HepG2 (cell line): ENCODE data around the gene KPNB1. TPM values are rescaled to one million over a fixed set of nuclear protein-coding genes. Genes with fewer than 3 reads are reported as not detected.
A peak's percentile ranks its signal among the peaks of the same experiment; 100 is the strongest.

ENCODE experiments used
- ATAC-seq: fragments of 200-7000 bp; cut with Tn5 transposase; 3 replicates; pipeline ENCODE4 v1.9.1; 2020; ENCODE audit warnings: mild to moderate bottlenecking, moderate library complexity
- BruUV-seq: library from RNA; stranded (reverse); fragments of 400-500 nt; replicated peaks from 2 replicates; lab custom pipeline; 2021; lab: Mats Ljungman, UMichigan
- CTCF ChIA-PET: fragments of 300-600 bp; formaldehyde crosslinking; extraction: SDS; loops from one replicate; lab custom pipeline; 2021; ENCODE audit warnings: low total read pairs, inconsistent platforms, low intra/inter-chr PET ratio; lab: Yijun Ruan, JAX
- POLR2A ChIA-PET: fragments of 350-600 bp; sonication (Branson Sonifier 250); formaldehyde crosslinking; loops from one replicate; lab custom pipeline; 2020; ENCODE audit warnings: antibody characterized with exemption, inconsistent platforms; lab: Yijun Ruan, JAX
- DNase-seq: peaks from one replicate; pipeline ENCODE4 v3.0.0-alpha.2; 2015; ENCODE audit warnings: low spot score
- FAIRE-seq: peaks from 3 replicates; lab custom pipeline; 2011; peaks lifted over from hg19 to GRCh38; lab: Jason Lieb, UNC
- H2AFZ ChIP-seq: one replicate; pipeline ENCODE4 v1.6.1; 2011; ENCODE audit warnings: low read length, inconsistent platforms
- H3K27ac ChIP-seq: fragments of 300-600 bp; 3 replicates; pipeline ENCODE4 v1.8.0; 2011; ENCODE audit warnings: mixed run types, mild to moderate bottlenecking, mixed read lengths, low read length, inconsistent platforms; ENCODE audit not compliant: insufficient read depth; ENCODE audit errors: extremely low read length
- H3K27me3 ChIP-seq, 2 experiments: fragments of 200-600 bp in 1 of 2; 2 replicates in 1 of 2; 3 replicates in 1 of 2; pipeline versions ENCODE4 v1.6.0 to v1.8.0; 2011; ENCODE audit warnings: low read length in 2 of 2, mild to moderate bottlenecking in 2 of 2, moderate library complexity in 2 of 2, inconsistent platforms in 1 of 2; ENCODE audit not compliant: insufficient read depth in 2 of 2, control insufficient read depth in 1 of 2
- H3K36me3 ChIP-seq, 2 experiments: fragments of 200-600 bp in 1 of 2; replicated peaks in 1 of 2; 2 replicates in 1 of 2; 3 replicates in 1 of 2; pipeline versions ENCODE4 v1.5.1 to v1.8.0; 2011; ENCODE audit warnings: low read length in 2 of 2, inconsistent platforms in 1 of 2; ENCODE audit not compliant: insufficient read depth in 2 of 2, control insufficient read depth in 1 of 2
- H3K4me1 ChIP-seq: 2 replicates; pipeline ENCODE4 v1.5.1; 2012; ENCODE audit warnings: low read length, inconsistent platforms; ENCODE audit not compliant: insufficient read depth
- H3K4me2 ChIP-seq: 2 replicates; pipeline ENCODE4 v1.6.0; 2011; ENCODE audit warnings: low read depth, low read length, inconsistent platforms
- H3K4me3 ChIP-seq, 3 experiments: fragments of 200-600 bp in 1 of 3; sonication (generic), shearing (Covaris generic) in 1 of 3; replicated peaks in 1 of 3; 2 replicates each; pipeline ENCODE4 v1.5.1; 2011 to 2016; ENCODE audit warnings: low read length in 3 of 3, inconsistent platforms in 2 of 3, low read depth in 2 of 3, mild to moderate bottlenecking in 2 of 3, control low read depth in 1 of 3, mixed read lengths in 1 of 3; ENCODE audit not compliant: insufficient read depth in 1 of 3
- H3K79me2 ChIP-seq: one replicate; pipeline ENCODE4 v1.6.1; 2011; ENCODE audit warnings: low read length, inconsistent platforms; ENCODE audit not compliant: insufficient read depth
- H3K9ac ChIP-seq: 2 replicates; pipeline ENCODE4 v1.6.0; 2011; ENCODE audit warnings: mild to moderate bottlenecking, low read depth, low read length, inconsistent platforms; ENCODE audit not compliant: insufficient read depth
- H3K9me3 ChIP-seq: 2 replicates; pipeline ENCODE4 v1.5.1; 2012; ENCODE audit warnings: mild to moderate bottlenecking, low read length
- H4K20me1 ChIP-seq: 2 replicates; pipeline ENCODE4 v1.6.0; 2011; ENCODE audit warnings: inconsistent platforms, mild to moderate bottlenecking, low read length, moderate library complexity; ENCODE audit not compliant: insufficient read depth
- CENPBD1 ChIP-seq: sonication (generic); formaldehyde crosslinking; IDR thresholded peaks from 2 replicates; pipeline ENCODE4 v1.8.0; 2022; ENCODE audit warnings: missing genetic modification reagents, low read depth, mild to moderate bottlenecking, borderline replicate concordance
- ELF4 ChIP-seq: sonication (generic); formaldehyde crosslinking; IDR thresholded peaks from 2 replicates; pipeline ENCODE4 v1.5.0; 2020; ENCODE audit warnings: missing genetic modification reagents, mild to moderate bottlenecking, moderate library complexity, borderline replicate concordance
- ELK4 ChIP-seq: sonication (generic); formaldehyde crosslinking; IDR thresholded peaks from 2 replicates; pipeline ENCODE4 v1.9.0; 2021; ENCODE audit warnings: missing genetic modification reagents, borderline replicate concordance
- FOXP4 ChIP-seq: sonication (generic); formaldehyde crosslinking; IDR thresholded peaks from 2 replicates; pipeline ENCODE4 v1.4.0; 2020; ENCODE audit warnings: missing genetic modification reagents
- GFI1 ChIP-seq: sonication (generic); formaldehyde crosslinking; IDR thresholded peaks from 2 replicates; pipeline ENCODE4 v1.5.0; 2020; ENCODE audit warnings: missing genetic modification reagents, mild to moderate bottlenecking, borderline replicate concordance
- ISL2 ChIP-seq: sonication (generic); formaldehyde crosslinking; IDR thresholded peaks from 2 replicates; pipeline ENCODE4 v1.5.0; 2020; ENCODE audit warnings: missing genetic modification reagents
- JUNB ChIP-seq: sonication (generic); formaldehyde crosslinking; IDR thresholded peaks from 2 replicates; pipeline ENCODE4 v1.8.0; 2022; ENCODE audit warnings: missing genetic modification reagents, mild to moderate bottlenecking, borderline replicate concordance
- JUND ChIP-seq: sonication (generic); formaldehyde crosslinking; IDR thresholded peaks from 2 replicates; pipeline ENCODE4 v1.8.0; 2022; ENCODE audit warnings: mild to moderate bottlenecking, missing genetic modification reagents
- MBD4 ChIP-seq: IDR thresholded peaks from 2 replicates; pipeline ENCODE4 v1.6.1; 2012; ENCODE audit warnings: low read length, inconsistent platforms, borderline replicate concordance
- MIXL1 ChIP-seq: IDR thresholded peaks from 2 replicates; pipeline ENCODE4 v1.6.1; 2016
- MXI1 ChIP-seq: IDR thresholded peaks from 3 replicates; pipeline ENCODE4 v1.6.1; 2012; ENCODE audit warnings: low read depth, low read length, inconsistent platforms, borderline replicate concordance
- NFIC ChIP-seq: IDR thresholded peaks from 2 replicates; pipeline ENCODE4 v1.6.1; 2012; ENCODE audit warnings: mild to moderate bottlenecking, low read length, inconsistent platforms
- PAX8 ChIP-seq: sonication (generic); formaldehyde crosslinking; IDR thresholded peaks from 2 replicates; pipeline ENCODE4 v1.8.0; 2022; ENCODE audit warnings: mild to moderate bottlenecking, missing genetic modification reagents, borderline replicate concordance
- TBX3 ChIP-seq: fragments of 450-650 bp; IDR thresholded peaks from 2 replicates; pipeline ENCODE4 v1.6.1; 2017; ENCODE audit warnings: antibody characterized with exemption, mild to moderate bottlenecking, inconsistent platforms, borderline replicate concordance
- TEF ChIP-seq: sonication (generic); formaldehyde crosslinking; IDR thresholded peaks from 2 replicates; pipeline ENCODE4 v1.5.0; 2020; ENCODE audit warnings: missing genetic modification reagents
- ZBTB42 ChIP-seq: sonication (generic); formaldehyde crosslinking; IDR thresholded peaks from 2 replicates; pipeline ENCODE4 v1.5.0; 2020; ENCODE audit warnings: mild to moderate bottlenecking, missing genetic modification reagents
- ZNF639 ChIP-seq: conservative IDR thresholded peaks from 2 replicates; pipeline ENCODE4 v1.6.1; 2018; ENCODE audit warnings: missing genetic modification reagents
- ZNF720 ChIP-seq: sonication (generic); formaldehyde crosslinking; IDR thresholded peaks from 2 replicates; pipeline ENCODE4 v1.4.0; 2020; ENCODE audit warnings: missing genetic modification reagents
- WGBS: methylation state at CpG from one replicate; pipeline ENCODE4 v1.1.6; 2017; ENCODE audit warnings: low lambda C conversion rate; 5-methylcytosine and 5-hydroxymethylcytosine counted together
- in situ Hi-C: cut with HindIII; loops from 2 replicates; pipeline ENCODE4 v1.10.0; 2017; ENCODE audit warnings: low pct_unique_long_range_greater_than_20kb; ENCODE audit not compliant: extremely low pct_ligation_motif_present
- intact Hi-C: fragments of 100-400 bp; cut with micrococcal nuclease; formaldehyde crosslinking; loops from one replicate; pipeline ENCODE4 v1.10.0; 2022; ENCODE audit not compliant: unreplicated experiment
- polyA plus RNA-seq, 8 experiments: library from polyadenylated mRNA; depleted of rRNA in 3 of 8; stranded (reverse) in 7 of 8; unstranded in 1 of 8; fragments of >200 nt; fragmentation: Illumina TruSeq in 4 of 8; extraction: Trizol in 4 of 8; gene quantifications; 2 replicates each; pipeline versions ENCODE4 v1.2.1 to v1.2.3, GENCODE V29; 2011 to 2016; ENCODE audit warnings: low read depth in 4 of 8, missing spikeins in 1 of 8, mixed read lengths in 1 of 8; ENCODE audit not compliant: insufficient read depth in 1 of 8
- total RNA-seq, 5 experiments: library from RNA; depleted of rRNA; stranded (reverse); fragments of >200 nt; fragmentation: Illumina TruSeq; extraction: Trizol; gene quantifications; 2 replicates each; pipeline ENCODE4 v1.2.3, GENCODE V29; 2016; ENCODE audit warnings: low read depth in 1 of 5

The KPNB1 gene
- total and polyA plus RNA-seq, 2 of the 13 experiments (the other 11 are each of a cell fraction or from before 2014, with no cell fraction given), result 164 to 424 TPM

GRCh38 chr17:47620503-47621245 is 29.0 kb upstream of the KPNB1 start:
- Histone ChIP-seq H3K27me3 (no peaks in the 10 kb centered on the region), H3K36me3 (peaks cover 10 to 42% of the 10 kb centered on the region in 2 experiments)
- TF ChIP-seq ELF4 (CRISPR knock-in tag) (no peak), ELK4 (CRISPR knock-in tag) (no peak), JUNB (CRISPR knock-in tag) (peak; percentile 96), ZNF639 (no peak), GFI1 (CRISPR knock-in tag) (0 out of 2 replicates have a peak, but pooled peaks have one; percentile 31), MBD4 (peak; percentile 85; the same call in 1 of the 2 replicates), NFIC (peak; percentile 78), MXI1 (0 out of 3 replicates have a peak, but pooled peaks have one; percentile 7), MIXL1 (CRISPR knock-in tag) (peak; percentile 19; the same call in 1 of the 2 replicates), ZBTB42 (CRISPR knock-in tag) (no peak), CENPBD1 (no peak), TBX3 (peak; percentile 100), FOXP4 (CRISPR knock-in tag) (0 out of 2 replicates have a peak, but pooled peaks have one; percentile 15), ZNF720 (CRISPR knock-in tag) (no peak), PAX8 (no peak), TEF (no peak), ISL2 (CRISPR knock-in tag) (0 out of 2 replicates have a peak, but pooled peaks have one; percentile 24), JUND (peak; percentile 85)

More at GRCh38 chr17:47620503-47621245, 29.0 kb upstream of the KPNB1 start:
- H4K20me1 ChIP-seq, result no peaks in the 10 kb centered on the region
- intact Hi-C loops, result no loop called here
- no peak overlapping the region for H2AFZ ChIP-seq
- no TSS peak for BruUV-seq
- no peaks in the 10 kb centered on the region for H3K9me3 ChIP-seq
- DNase-seq (peak; percentile 52), ATAC-seq (peak; percentile 51), FAIRE-seq (no peak)
- no peaks in the 10 kb centered on the region for H3K79me2 ChIP-seq
- H3K4me3 ChIP-seq, result no peak overlapping the region
- in situ Hi-C loops, result loop anchor here (25.0 kb wide), 2 partner anchors 108 to 258 kb away; no protein-coding TSS in a partner anchor
- ChIA-PET POLR2A (no interaction called here), CTCF (no interaction called here)
- H3K4me2 ChIP-seq, result no peak overlapping the region
- peaks cover 7% of the 10 kb centered on the region; the same call in 1 of the 2 replicates for H3K4me1 ChIP-seq
- WGBS, result 89% methylated on average over 3 of the region's 3 CpGs
- no peak overlapping the region for H3K9ac ChIP-seq
- H3K27ac ChIP-seq, result no peak overlapping the region
